T-cell (primary cell): ENCODE data around the gene TMEM247. TPM values are rescaled to one million over a fixed set of nuclear protein-coding genes. Genes with fewer than 3 reads are reported as not detected.

Source experiments
- ATAC-seq, 4 experiments: fragments of 200-7000 bp in 3 of 4; fragments of 150-1000 bp in 1 of 4; cut with Tn5 transposase; replicated peaks in 1 of 4; 1 replicate in 3 of 4; 2 replicates in 1 of 4; pipeline ENCODE4 v1.10.0; 2021; ENCODE audit warnings: moderate library complexity in 3 of 4, mild to moderate bottlenecking in 2 of 4, moderate number of reproducible peaks in 1 of 4
- CTCF ChIA-PET, 2 donors: fragments of 300-600 bp; sonication (Branson Sonifier 250); formaldehyde crosslinking; loops; one replicate each; lab custom pipeline; 2022; ENCODE audit warnings: antibody characterized with exemption in 2 of 2; lab: Charles Lee
- POLR2A ChIA-PET, 2 donors: fragments of 300-600 bp; sonication (Branson Sonifier 250); formaldehyde crosslinking; loops; one replicate each; lab custom pipeline; 2022; ENCODE audit warnings: antibody characterized with exemption in 2 of 2; lab: Charles Lee
- DNase-seq, 35 experiments: peaks; one replicate each; pipeline versions ENCODE4 v3.0.0 to v3.0.0-alpha.2; 2013 to 2023
- H3K27ac ChIP-seq: one replicate; pipeline ENCODE4 v1.5.1; 2013; ENCODE audit warnings: low read length
- H3K27me3 ChIP-seq, 2 experiments: replicated peaks in 1 of 2; 1 replicate in 1 of 2; 2 replicates in 1 of 2; pipeline versions ENCODE4 v1.6.1 to v1.7.0; 2013; ENCODE audit warnings: low read length in 1 of 2, mixed read lengths in 1 of 2; ENCODE audit not compliant: control insufficient read depth in 2 of 2, insufficient read depth in 2 of 2; ENCODE audit errors: extremely low read depth in 1 of 2
- H3K36me3 ChIP-seq, 2 donors: 1 replicate in 1 of 2; 2 replicates in 1 of 2; pipeline versions ENCODE4 v1.6.1 to v1.7.0; 2013; ENCODE audit warnings: low read length in 1 of 2; ENCODE audit not compliant: control insufficient read depth in 2 of 2, insufficient read depth in 1 of 2; ENCODE audit errors: extremely low read depth in 1 of 2
- H3K4me1 ChIP-seq, 2 experiments: 1 replicate in 1 of 2; 2 replicates in 1 of 2; pipeline versions ENCODE4 v1.6.1 to v1.7.0; 2013; ENCODE audit warnings: low read length in 2 of 2, mixed read lengths in 1 of 2; ENCODE audit not compliant: insufficient read depth in 2 of 2, control insufficient read depth in 1 of 2; ENCODE audit errors: extremely low read depth in 1 of 2
- H3K4me3 ChIP-seq, 2 donors: 1 replicate in 1 of 2; 2 replicates in 1 of 2; pipeline versions ENCODE4 v1.5.1 to v1.7.0; 2013; ENCODE audit warnings: mild to moderate bottlenecking in 2 of 2, low read length in 1 of 2, moderate library complexity in 1 of 2; ENCODE audit not compliant: control insufficient read depth in 1 of 2; ENCODE audit errors: extremely low read depth in 1 of 2
- H3K9me3 ChIP-seq: 2 replicates; pipeline ENCODE4 v1.7.0; 2013
- H3K27ac Mint-ChIP-seq, 2 donors: one replicate each; pipeline ENCODE4 v1.8.0; 2020 to 2021; ENCODE audit warnings: mild to moderate bottlenecking in 2 of 2, mixed read lengths in 2 of 2
- H3K27me3 Mint-ChIP-seq, 2 donors: one replicate each; pipeline ENCODE4 v1.8.0; 2021 to 2022; ENCODE audit warnings: mixed read lengths in 2 of 2
- H3K36me3 Mint-ChIP-seq: one replicate; pipeline ENCODE4 v1.8.0; 2021; ENCODE audit warnings: mixed read lengths
- H3K4me1 Mint-ChIP-seq, 3 donors: one replicate each; pipeline ENCODE4 v1.8.0; 2020 to 2022; ENCODE audit warnings: mixed read lengths in 3 of 3, mild to moderate bottlenecking in 1 of 3
- H3K4me3 Mint-ChIP-seq, 3 donors: one replicate each; pipeline ENCODE4 v1.8.0; 2020 to 2022; ENCODE audit warnings: mild to moderate bottlenecking in 3 of 3, mixed read lengths in 3 of 3, moderate library complexity in 3 of 3
- H3K9me3 Mint-ChIP-seq, 3 donors: one replicate each; pipeline ENCODE4 v1.8.0; 2020 to 2022; ENCODE audit warnings: mixed read lengths in 3 of 3
- WGBS: methylation state at CpG from one replicate; pipeline ENCODE4 v1.1.5; 2013; ENCODE audit warnings: missing lambda C conversion rate; ENCODE audit not compliant: insufficient coverage; 5-methylcytosine and 5-hydroxymethylcytosine counted together
- total RNA-seq, 35 experiments: library from RNA in 6 of 35; stranded (reverse) in 6 of 35; fragments of 120-200 nt in 1 of 35; gene quantifications; one replicate each; pipeline versions ENCODE4 v1.2.1 to v1.2.4 and lab custom pipeline; 2013 to 2026

The TMEM247 gene
- total RNA-seq, 5 donors from 2014 or later (not counting 1 experiment from before 2014, with no cell fraction given), result not detected

GRCh38 chr2:46489423-46490174 is 10.2 kb downstream of the TMEM247 start:
- 55% methylated on average over 3 of the region's 8 CpGs for WGBS
- no peak for ATAC-seq

GRCh38 chr2:46490521-46491141 is 11.3 kb downstream of the TMEM247 start:
- peaks cover 0 to 6% (median 0%) of the 10 kb centered on the region in 3 donors for H3K4me1 Mint-ChIP-seq
- no peak overlapping the region for H3K27ac Mint-ChIP-seq
- H3K4me3 ChIP-seq, result no peak overlapping the region
- ChIA-PET CTCF (interaction anchor here in 1 of 2 donors (0.5 to 1.5 kb wide), 3 partner anchors 66 to 801 kb away, joined by 3 to 5 read pairs (median 3); no protein-coding TSS in a partner anchor), POLR2A (no interaction called here)
- H3K27me3 ChIP-seq, result no peaks in the 10 kb centered on the region
- DNase-seq (no peak), ATAC-seq (peak in 3 of 4 experiments; percentile 32 to 61 (median 38))
- 81% methylated on average over 5 of the region's 6 CpGs for WGBS
- H3K9me3 Mint-ChIP-seq, result no peaks in the 10 kb centered on the region
- H3K9me3 ChIP-seq, result no peaks in the 10 kb centered on the region
- H3K36me3 Mint-ChIP-seq, result no peaks in the 10 kb centered on the region
- H3K4me3 Mint-ChIP-seq, result no peak overlapping the region
- H3K4me1 ChIP-seq, result peaks cover 0 to 5% of the 10 kb centered on the region in 2 experiments
- no peak overlapping the region for H3K27ac ChIP-seq
- H3K36me3 ChIP-seq, result no peaks in the 10 kb centered on the region
- peaks cover 0 to 7% of the 10 kb centered on the region in 2 donors for H3K27me3 Mint-ChIP-seq

More at GRCh38 chr2:46489423-46490174, 10.2 kb downstream of the TMEM247 start:
- H3K27ac ChIP-seq, result no peak overlapping the region
- no peaks in the 10 kb centered on the region for H3K9me3 ChIP-seq
- H3K4me3 ChIP-seq, result no peak overlapping the region
- peaks cover 0 to 5% of the 10 kb centered on the region in 2 experiments for H3K4me1 ChIP-seq
- DNase-seq, result no peak
- no peak overlapping the region for H3K27ac Mint-ChIP-seq
- H3K36me3 ChIP-seq, result no peaks in the 10 kb centered on the region
- ChIA-PET POLR2A (no interaction called here), CTCF (interaction anchor here in 1 of 2 donors (0.7 to 1.5 kb wide), 2 partner anchors 67 to 144 kb away, joined by 3 to 6 read pairs; no protein-coding TSS in a partner anchor)
- no peaks in the 10 kb centered on the region for H3K36me3 Mint-ChIP-seq
- H3K4me1 Mint-ChIP-seq, result peaks cover 0 to 6% (median 0%) of the 10 kb centered on the region in 3 donors
- H3K9me3 Mint-ChIP-seq, result no peaks in the 10 kb centered on the region
- H3K27me3 Mint-ChIP-seq, result peaks cover 2 to 3% of the 10 kb centered on the region in 2 donors
- no peak overlapping the region for H3K4me3 Mint-ChIP-seq
- H3K27me3 ChIP-seq, result peaks cover 0 to 6% of the 10 kb centered on the region in 2 experiments

GRCh38 chr2:46492301-46492700 is 12.9 kb downstream of the TMEM247 start:
- Histone ChIP-seq H3K27me3 (peaks cover 0 to 2% of the 10 kb centered on the region in 2 experiments), H3K4me3 (no peak overlapping the region), H3K36me3 (no peaks in the 10 kb centered on the region), H3K27ac (no peak overlapping the region), H3K4me1 (peaks cover 0 to 5% of the 10 kb centered on the region in 2 experiments), H3K9me3 (no peaks in the 10 kb centered on the region)
- DNase-seq (no peak), ATAC-seq (no peak)
- no peak overlapping the region for H3K4me3 Mint-ChIP-seq
- peaks cover 0 to 9% of the 10 kb centered on the region in 2 donors for H3K27me3 Mint-ChIP-seq
- POLR2A ChIA-PET, result no interaction called here
- CTCF ChIA-PET, result interaction anchor here in 1 of 2 donors (1.0 kb wide), 1 partner anchor 108 kb away, joined by 3 read pairs; no protein-coding TSS in a partner anchor
- no peaks in the 10 kb centered on the region for H3K9me3 Mint-ChIP-seq
- H3K4me1 Mint-ChIP-seq, result peaks cover 0 to 6% (median 0%) of the 10 kb centered on the region in 3 donors
- H3K36me3 Mint-ChIP-seq, result no peaks in the 10 kb centered on the region
- no peak overlapping the region for H3K27ac Mint-ChIP-seq
- 100% methylated on average over 1 of the region's 7 CpGs for WGBS

- ATAC-seq (no peak), DNase-seq (no peak)
- Histone ChIP-seq H3K4me3 (no peak overlapping the region), H3K4me1 (peaks cover 0 to 5% of the 10 kb centered on the region in 2 experiments), H3K9me3 (no peaks in the 10 kb centered on the region), H3K27ac (no peak overlapping the region), H3K36me3 (no peaks in the 10 kb centered on the region), H3K27me3 (peaks cover 0 to 7% of the 10 kb centered on the region in 2 experiments)
- WGBS, result 73% methylated on average over 5 of the region's 8 CpGs
- POLR2A ChIA-PET, result no interaction called here
- Mint-ChIP-seq H3K4me1 (peaks cover 0 to 6% (median 0%) of the 10 kb centered on the region in 3 donors), H3K36me3 (no peaks in the 10 kb centered on the region), H3K27ac (no peak overlapping the region), H3K9me3 (no peaks in the 10 kb centered on the region), H3K4me3 (no peak overlapping the region), H3K27me3 (peaks cover 1 to 11% of the 10 kb centered on the region in 2 donors)
- CTCF ChIA-PET, result no interaction called here
These were observed 14.0 kb downstream of the TMEM247 start for GRCh38 chr2:46493241-46493970.

GRCh38 chr2:46493971-46494250 is 14.5 kb downstream of the TMEM247 start:
- no peak overlapping the region for H3K27ac Mint-ChIP-seq
- no peak for DNase-seq
- H3K36me3 Mint-ChIP-seq, result no peaks in the 10 kb centered on the region
- 71% methylated on average over 3 of the region's 4 CpGs for WGBS
- Histone ChIP-seq H3K4me1 (peaks cover 0 to 5% of the 10 kb centered on the region in 2 experiments), H3K4me3 (no peak overlapping the region), H3K36me3 (no peaks in the 10 kb centered on the region), H3K9me3 (no peaks in the 10 kb centered on the region), H3K27me3 (peaks cover 0 to 7% of the 10 kb centered on the region in 2 experiments), H3K27ac (no peak overlapping the region)
- H3K27me3 Mint-ChIP-seq, result peaks cover 1 to 16% of the 10 kb centered on the region in 2 donors
- no peak overlapping the region for H3K4me3 Mint-ChIP-seq
- ChIA-PET POLR2A (no interaction called here), CTCF (no interaction called here)
- no peaks in the 10 kb centered on the region for H3K9me3 Mint-ChIP-seq
- no peak for ATAC-seq
- peaks cover 0 to 7% (median 1%) of the 10 kb centered on the region in 3 donors for H3K4me1 Mint-ChIP-seq

GRCh38 chr2:46494596-46494995 is 15.2 kb downstream of the TMEM247 start:
- H3K27ac Mint-ChIP-seq, result no peak overlapping the region
- no peaks in the 10 kb centered on the region for H3K36me3 Mint-ChIP-seq
- Histone ChIP-seq H3K27ac (no peak overlapping the region), H3K4me1 (peaks cover 0 to 9% of the 10 kb centered on the region in 2 experiments), H3K4me3 (no peak overlapping the region), H3K36me3 (no peaks in the 10 kb centered on the region), H3K9me3 (no peaks in the 10 kb centered on the region), H3K27me3 (peaks cover 0 to 7% of the 10 kb centered on the region in 2 experiments)
- H3K9me3 Mint-ChIP-seq, result no peaks in the 10 kb centered on the region
- H3K4me3 Mint-ChIP-seq, result no peak overlapping the region
- ATAC-seq (no peak), DNase-seq (no peak)
- H3K27me3 Mint-ChIP-seq, result peaks cover 1 to 16% of the 10 kb centered on the region in 2 donors
- H3K4me1 Mint-ChIP-seq, result peaks cover 0 to 12% (median 7%) of the 10 kb centered on the region in 3 donors
- 95% methylated on average over 4 of the region's 4 CpGs for WGBS
- CTCF ChIA-PET, result no interaction called here
- POLR2A ChIA-PET, result no interaction called here
